NCI-H345 (cell line): ENCODE data around the gene GATA5.

Source experiments
- DNase-seq: peaks from one replicate; lab custom pipeline; 2025; lab: John Stamatoyannopoulos, UW

GATA5 gene

GRCh38 chr20:62415354-62416111 lies 60.3 kb downstream of the GATA5 start:
- no peak for DNase-seq

DNA sequence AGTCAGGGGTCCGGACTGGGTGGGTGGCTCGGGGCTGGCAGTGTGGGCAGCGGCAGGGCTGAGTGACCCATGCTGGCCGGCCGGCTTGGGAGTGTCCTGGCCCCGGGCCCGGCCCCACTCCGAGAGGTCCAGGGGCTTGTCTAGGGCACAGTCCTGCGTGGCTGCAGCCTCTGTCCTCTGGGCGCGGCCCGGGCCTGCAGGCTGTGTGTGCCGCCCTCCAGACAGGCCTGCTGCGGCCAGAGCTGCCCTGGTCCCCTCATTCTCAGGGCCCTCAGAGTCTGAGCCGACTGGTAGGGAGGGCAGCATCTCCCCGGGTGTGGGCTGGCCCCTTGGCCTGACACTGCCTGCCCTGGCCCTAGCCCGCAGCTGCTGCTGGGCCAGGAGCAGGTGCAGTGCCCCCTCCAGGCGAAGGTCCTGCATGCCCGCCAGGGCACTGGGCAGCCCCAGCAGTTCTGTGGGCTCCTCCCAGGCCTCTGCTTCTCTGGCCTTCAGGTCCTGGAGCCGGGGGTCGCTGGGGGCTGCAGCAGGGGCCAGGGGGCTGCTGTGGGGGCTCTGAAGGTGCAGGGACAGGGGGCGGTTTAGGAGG lies 61.8 kb downstream of the GATA5 start:
- DNase-seq, result no peak
